Measurements from ENCODE around the gene PCCA. TPM values are rescaled to one million over a fixed set of nuclear protein-coding genes. Genes with fewer than 3 reads are reported as not detected.

The PCCA gene
- total and polyA plus RNA-seq, 4 donors = 17.7 to 37.4 (median 22.6) TPM

DNA sequence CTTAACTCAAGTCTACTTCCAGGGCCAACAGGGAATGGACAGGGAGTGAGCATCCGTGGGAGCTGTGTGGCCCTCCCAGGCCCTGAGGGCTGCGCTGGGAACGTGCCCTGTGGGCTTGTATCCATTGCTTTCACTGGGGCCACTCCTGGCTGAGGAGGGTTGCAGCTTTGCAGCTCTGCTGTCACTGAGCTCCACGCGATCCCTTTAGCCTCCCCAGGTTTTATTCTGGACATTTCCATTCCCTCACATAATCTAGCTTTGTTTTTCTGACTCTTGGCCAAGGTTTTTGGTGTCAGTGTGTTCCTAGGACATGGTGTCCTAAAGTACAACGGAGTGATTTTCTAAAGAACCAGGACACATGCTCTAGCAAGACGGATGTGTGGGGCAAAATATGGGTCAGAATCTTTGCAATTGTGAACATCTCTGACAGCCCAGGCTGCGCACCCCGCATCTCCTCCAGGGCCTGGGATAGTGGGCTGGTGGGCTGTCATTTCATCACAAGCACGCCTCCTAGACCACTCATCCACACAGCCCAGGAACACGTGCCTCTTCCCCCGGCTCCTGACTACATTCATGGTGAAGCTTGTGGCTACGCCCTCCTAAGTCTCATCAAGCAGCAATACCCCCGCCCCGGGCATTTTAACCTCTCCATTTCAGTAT is 471.7 kb downstream of the PCCA start:
- ATAC-seq (ENCODE audit: low FRiP score) (no peak), DNase-seq (no peak)
- Histone ChIP-seq H3K4me1 (ENCODE audit: control insufficient read depth in 1 of 2, insufficient read depth in 2 of 2, low read length in 2 of 2) (no peaks in the 10 kb centered on the region), H3K36me3 (ENCODE audit: control insufficient read depth in 1 of 2, insufficient read depth in 2 of 2, low read length in 1 of 2) (no peaks in the 10 kb centered on the region), H3K9me3 (ENCODE audit: control insufficient read depth, low read length) (peaks cover 1% of the 10 kb centered on the region), H3K27ac (ENCODE audit: low read depth in 1 of 2, low read length in 2 of 2) (no peak overlapping the region), H3K27me3 (ENCODE audit: control insufficient read depth in 1 of 2, insufficient read depth in 2 of 2, low read length in 1 of 2) (no peaks in the 10 kb centered on the region), H3K4me3 (ENCODE audit: low read length in 2 of 2) (no peak overlapping the region)
- 86 to 89% methylated on average over 15 of the region's 15 CpGs for WGBS, 2 donors
- intact Hi-C loops (cut with DNase I) = no loop called here

- H3K27ac ChIP-seq (ENCODE audit: low read depth in 1 of 2, low read length in 2 of 2) = no peak overlapping the region
- H3K36me3 ChIP-seq (ENCODE audit: control insufficient read depth in 1 of 2, insufficient read depth in 2 of 2, low read length in 1 of 2) = no peaks in the 10 kb centered on the region
- no peak for DNase-seq
- no peaks in the 10 kb centered on the region for H3K27me3 ChIP-seq (ENCODE audit: control insufficient read depth in 1 of 2, insufficient read depth in 2 of 2, low read length in 1 of 2)
- no peak overlapping the region for H3K4me3 ChIP-seq (ENCODE audit: low read length in 2 of 2)
- intact Hi-C loops (cut with DNase I) = no loop called here
- ATAC-seq (ENCODE audit: low FRiP score) = no peak
- 51 to 55% methylated on average over 2 of the region's 2 CpGs for WGBS, 2 donors
- H3K4me1 ChIP-seq (ENCODE audit: control insufficient read depth in 1 of 2, insufficient read depth in 2 of 2, low read length in 2 of 2) = no peaks in the 10 kb centered on the region
- H3K9me3 ChIP-seq (ENCODE audit: control insufficient read depth, low read length) = peaks cover 2% of the 10 kb centered on the region
Observed at GRCh38 chr13:100561158-100561499, 472.2 kb downstream of the PCCA start.

- no peak for ATAC-seq (ENCODE audit: low FRiP score)
- H3K36me3 ChIP-seq (ENCODE audit: control insufficient read depth in 1 of 2, insufficient read depth in 2 of 2, low read length in 1 of 2) = no peaks in the 10 kb centered on the region
- intact Hi-C loops (cut with DNase I) = no loop called here
Observed at GRCh38 chr13:100561599-100562204, 472.8 kb downstream of the PCCA start.

DNA sequence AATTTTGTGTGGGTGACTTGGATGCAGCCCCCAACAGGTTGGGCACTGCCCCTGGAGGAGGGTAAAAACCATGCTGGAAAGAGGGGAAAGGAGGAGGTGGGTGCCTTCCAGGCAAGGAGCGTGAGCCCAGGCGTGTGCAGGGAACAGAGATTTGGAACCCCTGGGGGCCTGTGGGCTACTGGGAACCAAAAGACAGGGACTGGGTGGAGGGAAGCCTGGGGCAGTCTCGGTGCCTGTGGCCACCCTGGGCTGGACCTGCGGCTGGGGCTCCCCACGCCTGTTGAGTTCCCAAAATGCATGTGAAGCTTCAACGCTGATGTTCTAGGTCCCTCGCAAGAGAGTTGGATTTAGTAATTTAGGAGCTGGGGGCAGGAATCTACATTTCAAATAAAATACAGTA is 474.9 kb downstream of the PCCA start:
- H3K36me3 ChIP-seq (ENCODE audit: control insufficient read depth in 1 of 2, insufficient read depth in 2 of 2, low read length in 1 of 2) = no peaks in the 10 kb centered on the region
- DNase-seq (no peak), ATAC-seq (ENCODE audit: low FRiP score) (no peak)
- no peaks in the 10 kb centered on the region for H3K27me3 ChIP-seq (ENCODE audit: control insufficient read depth in 1 of 2, insufficient read depth in 2 of 2, low read length in 1 of 2)
- WGBS, 2 donors = 92 to 95% methylated on average over 7 of the region's 7 CpGs
- no peak overlapping the region for H3K27ac ChIP-seq (ENCODE audit: low read depth in 1 of 2, low read length in 2 of 2)
- intact Hi-C loops (cut with DNase I) = no loop called here
- peaks cover 4% of the 10 kb centered on the region for H3K9me3 ChIP-seq (ENCODE audit: control insufficient read depth, low read length)
- no peak overlapping the region for H3K4me3 ChIP-seq (ENCODE audit: low read length in 2 of 2)
- H3K4me1 ChIP-seq (ENCODE audit: control insufficient read depth in 1 of 2, insufficient read depth in 2 of 2, low read length in 2 of 2) = no peaks in the 10 kb centered on the region

More at GRCh38 chr13:100561599-100562204, 472.8 kb downstream of the PCCA start:
- no peaks in the 10 kb centered on the region for H3K27me3 ChIP-seq (ENCODE audit: control insufficient read depth in 1 of 2, insufficient read depth in 2 of 2, low read length in 1 of 2)
- H3K4me1 ChIP-seq (ENCODE audit: control insufficient read depth in 1 of 2, insufficient read depth in 2 of 2, low read length in 2 of 2) = no peaks in the 10 kb centered on the region
- peak in 1 of 2 donors; percentile 59 for DNase-seq
- H3K4me3 ChIP-seq (ENCODE audit: low read length in 2 of 2) = no peak overlapping the region
- 66 to 67% methylated on average over 7 of the region's 7 CpGs for WGBS, 2 donors
- no peak overlapping the region for H3K27ac ChIP-seq (ENCODE audit: low read depth in 1 of 2, low read length in 2 of 2)
- peaks cover 4% of the 10 kb centered on the region for H3K9me3 ChIP-seq (ENCODE audit: control insufficient read depth, low read length)

- H3K27ac ChIP-seq (ENCODE audit: low read depth in 1 of 2, low read length in 2 of 2) = no peak overlapping the region
- intact Hi-C loops (cut with DNase I) = no loop called here
- WGBS, 2 donors = 73 to 74% methylated on average over 13 of the region's 13 CpGs
- no peak for ATAC-seq (ENCODE audit: low FRiP score)
- no peak for DNase-seq
- peaks cover 4% of the 10 kb centered on the region for H3K9me3 ChIP-seq (ENCODE audit: control insufficient read depth, low read length)
- no peaks in the 10 kb centered on the region for H3K27me3 ChIP-seq (ENCODE audit: control insufficient read depth in 1 of 2, insufficient read depth in 2 of 2, low read length in 1 of 2)
- H3K4me1 ChIP-seq (ENCODE audit: control insufficient read depth in 1 of 2, insufficient read depth in 2 of 2, low read length in 2 of 2) = no peaks in the 10 kb centered on the region
- H3K36me3 ChIP-seq (ENCODE audit: control insufficient read depth in 1 of 2, insufficient read depth in 2 of 2, low read length in 1 of 2) = no peaks in the 10 kb centered on the region
- H3K4me3 ChIP-seq (ENCODE audit: low read length in 2 of 2) = no peak overlapping the region
Observed at GRCh38 chr13:100564444-100565223, 475.7 kb downstream of the PCCA start.

- 75 to 77% methylated on average over 8 of the region's 8 CpGs for WGBS, 2 donors
- H3K4me1 ChIP-seq (ENCODE audit: control insufficient read depth in 1 of 2, insufficient read depth in 2 of 2, low read length in 2 of 2) = no peaks in the 10 kb centered on the region
Observed at GRCh38 chr13:100565286-100565685, 476.4 kb downstream of the PCCA start.

GRCh38 chr13:100566543-100566942 is 477.6 kb downstream of the PCCA start:
- intact Hi-C loops (cut with DNase I) = no loop called here
- ATAC-seq (ENCODE audit: low FRiP score) (no peak), DNase-seq (no peak)
- 89% methylated on average over 6 of the region's 6 CpGs for WGBS, 2 donors
- no peak overlapping the region for H3K27ac ChIP-seq (ENCODE audit: low read depth in 1 of 2, low read length in 2 of 2)
- H3K27me3 ChIP-seq (ENCODE audit: control insufficient read depth in 1 of 2, insufficient read depth in 2 of 2, low read length in 1 of 2) = no peaks in the 10 kb centered on the region
- no peaks in the 10 kb centered on the region for H3K36me3 ChIP-seq (ENCODE audit: control insufficient read depth in 1 of 2, insufficient read depth in 2 of 2, low read length in 1 of 2)
- peaks cover 4% of the 10 kb centered on the region for H3K9me3 ChIP-seq (ENCODE audit: control insufficient read depth, low read length)
- no peaks in the 10 kb centered on the region for H3K4me1 ChIP-seq (ENCODE audit: control insufficient read depth in 1 of 2, insufficient read depth in 2 of 2, low read length in 2 of 2)
- no peak overlapping the region for H3K4me3 ChIP-seq (ENCODE audit: low read length in 2 of 2)

More at GRCh38 chr13:100565286-100565685, 476.4 kb downstream of the PCCA start:
- ATAC-seq (ENCODE audit: low FRiP score) (no peak), DNase-seq (no peak)
- Histone ChIP-seq H3K36me3 (ENCODE audit: control insufficient read depth in 1 of 2, insufficient read depth in 2 of 2, low read length in 1 of 2) (no peaks in the 10 kb centered on the region), H3K27me3 (ENCODE audit: control insufficient read depth in 1 of 2, insufficient read depth in 2 of 2, low read length in 1 of 2) (no peaks in the 10 kb centered on the region), H3K9me3 (ENCODE audit: control insufficient read depth, low read length) (peaks cover 4% of the 10 kb centered on the region), H3K4me3 (ENCODE audit: low read length in 2 of 2) (no peak overlapping the region), H3K27ac (ENCODE audit: low read depth in 1 of 2, low read length in 2 of 2) (no peak overlapping the region)
- intact Hi-C loops (cut with DNase I) = no loop called here

DNA sequence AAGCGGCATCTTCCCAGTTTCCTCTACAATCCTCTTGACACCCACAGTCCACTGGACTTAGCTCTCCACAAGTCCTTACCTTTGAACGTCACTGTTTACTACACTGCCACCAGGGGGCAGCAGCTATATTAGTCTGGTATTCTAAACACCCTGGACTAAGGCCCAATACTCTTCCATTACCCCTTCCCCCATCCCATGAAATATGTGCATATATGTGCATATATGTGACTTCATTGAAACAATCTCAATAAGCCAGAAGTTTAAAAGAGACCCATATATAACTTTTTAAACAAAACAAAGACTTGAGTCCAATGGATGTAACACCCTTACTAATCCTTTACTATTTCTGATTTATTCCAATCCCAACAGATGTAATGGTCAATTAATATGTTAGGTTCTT is 484.2 kb downstream of the PCCA start:
- H3K27ac ChIP-seq (ENCODE audit: low read depth in 1 of 2, low read length in 2 of 2) = no peak overlapping the region
- WGBS, 2 donors = 52 to 54% methylated on average over 2 of the region's 2 CpGs
- ATAC-seq (ENCODE audit: low FRiP score) (no peak), DNase-seq (peak; percentile 72 to 76)
- H3K9me3 ChIP-seq (ENCODE audit: control insufficient read depth, low read length) = no peaks in the 10 kb centered on the region
- no peaks in the 10 kb centered on the region for H3K4me1 ChIP-seq (ENCODE audit: control insufficient read depth in 1 of 2, insufficient read depth in 2 of 2, low read length in 2 of 2)
- no peaks in the 10 kb centered on the region for H3K27me3 ChIP-seq (ENCODE audit: control insufficient read depth in 1 of 2, insufficient read depth in 2 of 2, low read length in 1 of 2)
- no peak overlapping the region for H3K4me3 ChIP-seq (ENCODE audit: low read length in 2 of 2)
- no peaks in the 10 kb centered on the region for H3K36me3 ChIP-seq (ENCODE audit: control insufficient read depth in 1 of 2, insufficient read depth in 2 of 2, low read length in 1 of 2)
- intact Hi-C loops (cut with DNase I) = no loop called here

All from aorta (tissue), 5 donors.